B cell (primary cell): ENCODE data around the gene SRD5A3.

ENCODE experiments used
- EZH2 ChIP-seq: IDR thresholded peaks from 2 replicates; pipeline ENCODE4 v1.6.1; 2012; ENCODE audit warnings: borderline replicate concordance, low read depth, mild to moderate bottlenecking, moderate library complexity, low read length; ENCODE audit not compliant: insufficient read depth, poor library complexity, severe bottlenecking
- TF ChIP-seq, protein P1 (sequence below): fragments of 200-600 bp; IDR thresholded peaks from one replicate; pipeline ENCODE4 v1.8.0; 2022; ENCODE audit warnings: antibody characterized with exemption, mild to moderate bottlenecking

DNA sequence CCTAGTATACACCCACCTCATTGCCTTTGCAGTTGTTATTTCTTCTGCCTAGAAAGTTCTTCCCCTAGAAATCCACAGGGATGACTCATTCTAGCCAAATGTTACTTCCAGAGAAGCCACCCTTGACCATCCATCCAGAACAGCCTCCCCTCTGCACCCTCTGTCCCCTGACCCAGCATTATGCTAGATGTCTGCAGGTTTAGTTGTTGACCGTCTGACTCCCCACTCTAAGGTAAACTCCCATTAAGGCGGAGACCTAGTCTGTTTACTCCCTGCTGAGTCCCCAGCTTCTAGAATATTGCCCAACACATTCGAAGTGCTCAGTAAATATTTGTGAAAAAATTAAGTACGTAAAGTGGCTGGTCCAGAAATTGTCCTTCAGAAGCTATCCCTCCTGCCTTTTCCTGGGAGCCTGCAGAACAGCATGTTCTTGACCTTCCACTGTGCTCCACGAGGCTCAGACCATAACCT lies 11.0 kb downstream of the SRD5A3 start:
- TF ChIP-seq, protein P1, sequence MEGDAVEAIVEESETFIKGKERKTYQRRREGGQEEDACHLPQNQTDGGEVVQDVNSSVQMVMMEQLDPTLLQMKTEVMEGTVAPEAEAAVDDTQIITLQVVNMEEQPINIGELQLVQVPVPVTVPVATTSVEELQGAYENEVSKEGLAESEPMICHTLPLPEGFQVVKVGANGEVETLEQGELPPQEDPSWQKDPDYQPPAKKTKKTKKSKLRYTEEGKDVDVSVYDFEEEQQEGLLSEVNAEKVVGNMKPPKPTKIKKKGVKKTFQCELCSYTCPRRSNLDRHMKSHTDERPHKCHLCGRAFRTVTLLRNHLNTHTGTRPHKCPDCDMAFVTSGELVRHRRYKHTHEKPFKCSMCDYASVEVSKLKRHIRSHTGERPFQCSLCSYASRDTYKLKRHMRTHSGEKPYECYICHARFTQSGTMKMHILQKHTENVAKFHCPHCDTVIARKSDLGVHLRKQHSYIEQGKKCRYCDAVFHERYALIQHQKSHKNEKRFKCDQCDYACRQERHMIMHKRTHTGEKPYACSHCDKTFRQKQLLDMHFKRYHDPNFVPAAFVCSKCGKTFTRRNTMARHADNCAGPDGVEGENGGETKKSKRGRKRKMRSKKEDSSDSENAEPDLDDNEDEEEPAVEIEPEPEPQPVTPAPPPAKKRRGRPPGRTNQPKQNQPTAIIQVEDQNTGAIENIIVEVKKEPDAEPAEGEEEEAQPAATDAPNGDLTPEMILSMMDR, result no peak
- no peak for TF ChIP-seq EZH2
